GM18498 (cell line): Measurements from ENCODE around the gene AXDND1.
A peak's percentile ranks its signal among the peaks of the same experiment; 100 is the strongest.

ENCODE experiments used
- ATAC-seq: cut with Tn5 transposase; IDR thresholded peaks from one replicate; pipeline ENCODE4 v1.9.1; 2021; ENCODE audit warnings: mild to moderate bottlenecking, moderate library complexity; ENCODE audit not compliant: unreplicated experiment

AXDND1 gene, protein sequence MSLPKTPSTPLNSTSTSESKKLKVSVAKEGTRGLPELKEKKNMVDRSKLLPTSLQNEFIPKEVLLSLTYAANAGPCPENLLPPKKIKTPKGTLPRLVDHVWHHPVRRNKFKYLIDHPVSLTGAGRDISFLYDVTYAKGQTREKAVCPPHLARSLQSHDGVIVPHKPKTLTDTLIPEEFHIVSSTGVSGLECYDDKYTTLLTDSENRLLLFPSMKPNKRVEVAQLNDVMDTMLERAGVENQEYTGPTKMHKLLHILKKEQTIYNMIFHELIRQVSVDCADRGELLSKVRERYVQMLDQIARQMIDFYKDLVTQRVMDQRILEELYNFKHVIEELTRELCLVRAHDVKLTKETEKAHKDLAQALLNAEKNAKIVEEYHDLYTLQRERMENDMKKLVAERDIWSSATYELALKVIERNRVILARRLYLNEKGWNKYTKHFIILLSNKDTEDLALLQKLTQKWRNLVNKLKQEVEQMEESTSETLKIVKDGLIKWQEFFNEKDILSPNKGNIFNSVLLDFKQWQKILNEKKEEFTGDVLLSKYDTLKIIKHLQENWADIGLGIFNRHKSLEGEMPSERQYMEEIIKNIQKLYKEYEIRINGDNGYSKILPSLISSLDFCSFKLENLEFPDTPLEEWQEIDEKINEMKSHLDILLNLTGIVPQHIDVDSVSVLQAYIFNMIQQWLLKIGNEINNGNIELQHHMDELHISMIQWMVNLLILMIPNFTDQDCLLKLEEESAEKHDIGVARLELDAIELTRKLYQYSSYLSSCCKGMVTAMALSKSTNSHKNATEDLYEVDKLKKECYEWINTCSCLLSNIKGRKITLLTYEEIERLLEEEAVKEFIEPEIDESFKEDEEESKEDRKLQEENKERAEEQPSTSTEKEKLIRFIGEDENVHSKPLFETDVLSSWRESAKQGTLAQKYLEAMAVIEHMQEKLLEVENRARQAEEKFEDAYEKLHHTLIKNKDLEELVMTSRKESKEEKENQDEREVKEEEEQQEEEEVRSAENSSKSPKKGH

DNA sequence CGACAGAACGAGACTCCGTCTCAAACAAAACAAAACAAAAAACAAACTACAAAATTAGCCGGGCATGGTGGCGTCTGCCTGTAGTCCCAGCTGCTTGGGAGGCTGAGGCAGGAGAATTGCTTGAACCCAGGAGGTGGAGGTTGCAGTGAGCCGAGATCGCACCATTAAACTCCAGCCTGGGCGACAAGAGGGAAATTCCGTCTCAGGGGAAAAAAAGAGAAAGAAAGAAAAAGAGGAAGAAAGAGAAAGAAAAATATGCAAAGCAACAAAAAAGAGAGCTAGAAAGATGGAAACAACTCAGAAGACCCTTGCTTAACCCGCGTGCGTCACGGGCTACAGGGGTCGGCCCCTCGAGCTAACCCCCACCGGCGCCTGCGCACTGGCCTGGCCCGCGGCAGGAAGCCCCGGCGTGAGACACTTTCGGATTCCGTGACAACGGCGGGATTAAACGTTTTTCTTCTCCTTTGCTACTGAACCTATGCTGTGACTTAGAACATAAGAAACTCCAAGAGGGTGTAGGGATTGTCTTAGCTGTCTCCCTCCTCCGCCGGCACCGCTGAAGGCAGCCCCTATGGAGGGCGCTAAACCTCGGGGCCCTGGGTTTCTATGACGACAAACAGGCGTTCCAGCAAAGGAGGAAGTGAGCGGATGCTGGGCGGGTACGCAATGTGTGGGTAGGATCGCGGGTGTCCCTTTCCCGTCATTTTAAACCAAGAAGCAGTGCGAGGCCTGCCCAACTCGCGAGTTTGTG is at the start of gene AXDND1:
Gene AXDND1 (plus strand): TSS at position 630 of the 751 bp plus-strand sequence. CDS start 539 bp downstream, outside the sequence.
- ATAC-seq = peak; percentile 98

GRCh38 chr1:179318491-179318890 is 47.3 kb upstream of the AXDND1 start:
- no peak for ATAC-seq

GRCh38 chr1:179321533-179322216 is 44.1 kb upstream of the AXDND1 start:
- ATAC-seq = no peak

GRCh38 chr1:179322557-179322956 is 43.2 kb upstream of the AXDND1 start:
- no peak for ATAC-seq

GRCh38 chr1:179323436-179323835 is 42.3 kb upstream of the AXDND1 start:
- ATAC-seq = no peak

- ATAC-seq = no peak
These were observed 39.9 kb upstream of the AXDND1 start for GRCh38 chr1:179325836-179326235.

DNA sequence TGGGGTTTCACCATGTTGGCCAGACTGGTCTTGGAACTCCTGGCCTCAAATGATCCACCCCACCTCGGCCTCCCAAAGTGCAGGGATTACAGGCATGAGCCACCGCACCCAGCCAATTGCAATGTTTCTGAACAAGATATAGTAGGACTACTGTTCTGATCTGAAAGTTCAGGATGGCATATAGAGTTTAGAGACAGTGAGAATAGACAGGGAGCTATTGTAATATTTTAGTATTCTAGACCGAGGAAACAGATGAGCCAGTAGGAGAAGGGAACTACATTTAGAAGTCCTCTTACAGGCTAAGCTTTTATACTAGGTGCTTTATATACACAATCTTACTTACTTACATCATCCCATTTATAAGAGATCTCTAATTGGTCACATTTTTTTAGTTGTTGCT is 39.0 kb upstream of the AXDND1 start:
- no peak for ATAC-seq

GRCh38 chr1:179327196-179327595 is 38.6 kb upstream of the AXDND1 start:
- no peak for ATAC-seq

DNA sequence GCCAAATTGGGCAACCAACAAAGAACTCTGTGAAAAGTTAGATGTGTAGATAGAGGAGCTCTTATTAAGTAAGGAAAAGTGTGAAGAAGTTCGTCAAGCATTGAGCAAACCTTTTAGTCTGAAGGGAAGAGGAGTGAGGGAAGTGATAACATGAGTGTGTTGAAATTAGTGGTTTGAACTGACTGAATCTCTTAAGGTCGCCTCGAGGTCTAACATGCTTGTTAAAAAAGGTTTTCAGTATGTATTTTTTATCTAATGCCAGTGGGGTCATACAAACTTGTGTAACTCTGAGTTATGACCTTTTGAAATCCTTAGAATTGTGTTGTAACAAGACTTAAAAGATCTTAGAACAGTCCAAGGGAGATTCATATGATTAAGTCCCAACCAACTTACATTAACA is 38.1 kb upstream of the AXDND1 start:
- no peak for ATAC-seq

GRCh38 chr1:179329862-179330261 is 35.9 kb upstream of the AXDND1 start:
- no peak for ATAC-seq

GRCh38 chr1:179334440-179334839 is 31.3 kb upstream of the AXDND1 start:
- ATAC-seq = no peak

GRCh38 chr1:179337288-179337687 is 28.5 kb upstream of the AXDND1 start:
- ATAC-seq = no peak

- no peak for ATAC-seq
These were observed 27.7 kb upstream of the AXDND1 start for GRCh38 chr1:179337942-179338560.

GRCh38 chr1:179340918-179341317 is 24.9 kb upstream of the AXDND1 start:
- ATAC-seq = no peak

- no peak for ATAC-seq
These were observed 23.7 kb upstream of the AXDND1 start for GRCh38 chr1:179341943-179342547.

- ATAC-seq = no peak
These were observed 22.9 kb upstream of the AXDND1 start for GRCh38 chr1:179342740-179343404.

DNA sequence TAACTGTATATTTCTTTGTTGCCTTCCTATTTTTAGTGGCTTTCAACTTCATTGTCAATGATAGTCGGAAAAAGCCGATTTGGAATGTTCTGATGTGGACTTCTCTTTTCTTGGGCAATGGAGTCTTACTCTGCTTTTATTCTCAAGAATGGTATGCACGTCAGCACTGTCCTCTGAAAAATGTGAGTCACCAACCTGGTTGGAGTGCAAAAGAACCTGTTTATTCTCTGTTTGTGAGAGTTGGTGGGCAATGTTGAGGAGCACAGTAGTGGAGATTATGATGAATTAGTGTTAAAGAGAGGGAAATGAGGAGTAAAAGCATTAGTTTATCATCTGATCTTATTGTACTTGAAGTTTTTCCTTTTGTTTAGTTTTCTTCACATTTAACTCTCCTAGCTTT is 14.5 kb upstream of the AXDND1 start:
- no peak for ATAC-seq

DNA sequence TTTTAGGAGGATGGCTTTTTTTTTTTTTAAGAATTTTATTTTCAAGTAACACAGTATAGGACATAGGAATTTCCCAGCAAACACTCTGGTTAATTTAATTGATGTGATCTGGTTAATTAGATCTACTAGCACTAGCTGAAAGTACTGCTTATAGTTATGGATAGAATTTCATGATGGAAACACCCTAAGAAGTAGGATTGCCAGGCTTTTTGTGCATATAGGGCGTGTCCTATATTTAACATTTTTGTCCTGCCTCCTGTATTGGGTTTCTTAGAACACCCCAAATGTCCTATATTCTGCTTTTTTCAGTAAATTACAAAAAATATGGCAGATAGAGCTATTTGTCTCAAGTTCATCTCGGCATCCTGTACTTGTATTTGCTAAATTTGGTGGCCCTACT is 13.5 kb upstream of the AXDND1 start:
- no peak for ATAC-seq

DNA sequence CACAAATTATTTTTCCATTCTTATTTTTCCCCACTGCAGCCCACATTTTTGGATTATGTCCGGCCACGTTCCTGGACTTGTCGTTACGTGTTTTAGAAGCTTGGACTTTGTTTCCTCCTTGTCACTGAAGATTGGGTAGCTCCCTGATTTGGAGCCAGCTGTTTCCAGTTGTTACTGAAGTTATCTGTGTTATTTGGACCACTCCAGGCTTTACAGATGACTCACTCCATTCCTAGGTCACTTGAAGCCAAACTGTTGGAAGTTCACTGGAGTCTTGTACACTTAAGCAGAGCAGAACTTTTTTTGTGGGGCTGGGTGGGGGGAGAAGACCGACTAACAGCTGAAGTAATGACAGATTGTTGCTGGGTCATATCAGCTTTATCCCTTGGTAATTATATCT is 12.2 kb upstream of the AXDND1 start:
- no peak for ATAC-seq
